SKM-1 (cell line): ENCODE data around the gene BID.

ENCODE experiments used
- DNase-seq: peaks from one replicate; lab custom pipeline; 2025; ENCODE audit not compliant: unreplicated experiment; lab: John Stamatoyannopoulos, UW

The BID gene

DNA sequence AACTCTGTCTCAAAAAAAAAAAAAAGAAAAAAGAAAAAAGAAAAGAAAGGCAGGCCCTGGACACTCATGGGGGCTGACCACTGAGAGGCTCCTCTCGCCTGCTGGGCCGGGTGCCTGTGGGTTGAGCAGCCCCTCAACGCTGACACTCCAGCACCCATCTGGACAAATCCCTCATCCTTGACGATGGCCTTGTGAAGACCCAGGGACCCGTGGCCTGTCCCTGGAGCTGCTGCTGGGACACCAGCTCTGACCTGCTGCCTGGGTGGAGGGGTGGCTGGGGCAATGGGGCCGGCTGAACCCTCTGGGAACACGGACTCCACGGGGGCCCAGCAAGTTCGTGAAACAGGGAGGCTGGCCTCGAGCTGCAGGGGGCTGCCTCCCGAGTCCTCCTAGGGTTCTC is 10.5 kb upstream of the BID start:
- no peak for DNase-seq

DNA sequence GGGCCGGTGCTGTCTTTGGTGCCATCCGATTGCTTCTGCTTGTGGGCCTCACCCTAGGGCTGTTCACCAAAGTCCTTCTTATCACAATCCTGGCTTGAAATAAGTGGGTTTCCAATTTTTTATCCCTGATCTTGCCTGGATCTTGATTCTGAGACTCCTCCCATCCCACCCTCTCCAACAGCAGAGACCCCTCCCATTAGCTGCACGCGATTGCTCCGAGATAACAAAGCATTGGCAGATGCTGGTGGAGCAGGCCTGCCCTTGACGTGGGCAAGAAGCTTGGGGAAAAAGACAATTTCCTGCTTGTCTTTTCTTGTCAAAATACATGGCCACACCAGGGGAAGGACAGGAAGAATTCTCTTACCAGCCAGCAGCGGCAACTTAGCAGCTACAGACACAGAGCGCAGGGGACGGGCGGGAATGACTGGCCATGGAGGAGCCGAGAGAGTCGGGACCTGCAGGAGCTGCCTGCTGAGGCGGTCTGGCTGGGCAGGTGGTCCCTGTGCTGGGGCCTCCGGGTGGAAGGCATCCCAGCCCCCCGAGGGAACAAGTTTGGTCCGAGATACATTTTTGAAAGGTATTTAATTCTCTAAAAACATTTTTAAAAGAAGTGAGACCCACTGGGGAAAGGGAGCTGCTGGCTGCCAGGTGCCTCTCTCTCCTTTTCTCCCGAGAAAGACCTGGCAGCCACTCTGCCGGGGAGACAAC is 9.7 kb upstream of the BID start:
- DNase-seq: no peak

DNA sequence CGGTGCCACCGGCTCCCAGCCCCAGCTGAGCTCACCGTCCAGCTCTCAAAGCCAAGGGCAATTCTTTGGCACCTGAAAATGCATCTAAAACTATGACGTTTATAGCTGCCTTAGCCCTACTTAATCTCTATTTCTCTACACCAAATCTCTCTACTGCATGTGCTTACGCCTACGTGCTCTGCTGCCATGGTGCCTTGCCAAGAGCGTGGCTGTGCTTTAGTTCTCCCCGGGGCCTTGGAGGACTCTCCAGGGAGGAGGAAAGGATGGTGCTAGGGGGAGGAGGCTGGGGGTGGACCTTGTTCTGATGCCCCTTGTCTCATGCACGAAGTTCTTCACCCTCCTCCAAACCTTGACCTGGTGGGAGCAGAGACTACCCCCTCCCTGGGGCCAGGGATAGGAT is 9.0 kb upstream of the BID start:
- no peak for DNase-seq

DNA sequence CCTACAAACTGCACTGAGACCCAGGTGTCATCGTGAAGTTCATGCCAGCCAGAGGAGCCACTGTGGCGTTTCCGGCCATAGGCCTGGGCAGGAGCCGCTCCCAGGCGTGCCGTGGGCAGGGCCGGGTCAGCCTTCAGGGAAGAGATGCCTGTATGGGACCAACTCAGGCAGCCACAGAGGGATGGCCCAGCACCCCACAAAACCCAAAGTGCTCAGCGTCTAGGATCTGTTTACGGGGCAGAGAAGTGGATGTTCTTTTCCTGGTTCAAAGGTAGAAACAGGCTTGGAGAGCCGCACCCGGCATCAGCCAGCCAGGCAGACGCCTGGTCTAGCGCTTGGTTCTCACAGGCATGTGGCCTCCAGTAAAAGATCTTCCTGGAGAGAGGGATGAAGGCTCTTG is 8.4 kb upstream of the BID start:
- no peak for DNase-seq

DNA sequence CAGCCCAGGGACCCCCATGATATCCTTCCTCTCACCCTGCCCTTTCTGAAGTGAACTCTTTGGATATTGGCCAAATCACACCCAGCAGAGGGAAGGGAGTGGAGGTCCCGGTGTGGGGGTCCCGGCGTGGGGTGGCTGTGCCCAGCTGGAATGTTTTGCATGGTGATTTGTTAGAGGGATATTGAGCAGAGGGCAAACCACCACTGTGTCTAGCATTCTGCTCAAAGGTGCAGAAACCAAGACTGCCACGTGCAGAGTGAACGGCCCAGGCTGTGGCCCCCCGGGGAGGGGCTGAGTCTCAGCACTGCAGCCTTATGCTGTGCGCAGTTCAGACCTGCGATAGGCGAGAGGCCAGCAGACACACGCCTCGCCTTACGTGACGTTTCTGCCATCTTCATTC is 7.9 kb upstream of the BID start:
- DNase-seq: no peak

DNA sequence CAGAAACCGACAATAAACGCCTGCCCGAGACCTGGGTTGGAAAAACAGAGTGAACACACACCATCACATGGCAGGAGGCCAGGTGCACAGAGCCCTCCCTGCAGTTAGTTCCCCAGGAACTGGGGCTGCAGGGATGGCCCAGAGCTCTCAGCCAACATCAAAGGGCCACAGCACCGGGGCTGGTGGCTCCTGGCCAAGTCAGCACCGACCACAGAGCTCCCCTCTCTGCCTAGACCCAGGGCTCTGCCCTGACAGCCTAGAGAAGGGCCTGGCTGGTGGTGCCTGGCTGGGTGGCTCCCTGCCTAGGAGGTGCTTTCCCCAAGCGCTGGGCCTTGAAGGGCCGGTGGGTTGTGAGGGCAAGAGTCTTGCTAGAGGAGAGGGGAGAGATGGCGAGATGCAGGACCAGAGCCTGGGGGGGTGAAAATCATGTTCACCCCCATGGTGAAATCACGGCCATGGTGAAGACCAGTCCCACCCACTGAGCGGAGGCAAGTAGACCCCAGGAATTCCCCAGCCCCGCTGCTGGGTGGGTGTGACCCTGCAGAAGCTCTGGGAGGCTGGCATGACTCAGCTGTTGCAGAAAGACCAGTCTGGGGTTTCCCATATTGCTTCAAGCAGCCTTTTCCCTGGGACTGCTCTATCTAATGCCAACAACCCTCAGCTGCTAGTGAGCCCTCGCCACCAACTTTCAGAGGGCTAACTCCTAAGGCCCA is 7.2 kb upstream of the BID start:
- DNase-seq: no peak

DNA sequence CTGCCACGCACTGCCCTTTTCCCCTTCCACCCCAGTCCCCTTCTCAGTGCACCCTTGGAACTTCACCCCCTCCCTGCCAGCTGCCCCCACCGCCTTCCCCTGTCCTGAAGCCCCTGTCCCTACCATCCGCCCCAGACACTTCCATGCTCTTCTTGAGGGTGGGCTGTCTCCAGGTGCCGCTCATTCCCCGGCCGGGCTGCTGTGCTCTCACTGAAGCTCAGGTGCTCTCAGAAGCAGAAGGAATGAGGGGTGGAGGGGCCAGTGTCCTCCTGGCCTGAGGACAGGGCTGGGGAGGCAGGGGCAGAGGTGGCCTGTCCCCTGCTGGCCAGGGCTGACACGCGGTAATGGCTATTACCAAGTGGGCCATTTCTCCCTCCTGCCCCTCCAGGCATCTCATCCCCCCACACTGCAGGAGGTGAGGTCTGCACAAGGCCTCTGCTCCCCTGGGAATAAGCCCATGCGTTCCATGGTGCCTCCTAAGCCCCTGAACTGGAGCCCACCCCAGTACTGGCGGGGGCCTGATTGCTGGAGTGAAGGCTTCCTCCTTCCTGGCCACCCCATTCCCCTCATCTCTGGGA is 6.6 kb upstream of the BID start:
- no peak for DNase-seq

DNA sequence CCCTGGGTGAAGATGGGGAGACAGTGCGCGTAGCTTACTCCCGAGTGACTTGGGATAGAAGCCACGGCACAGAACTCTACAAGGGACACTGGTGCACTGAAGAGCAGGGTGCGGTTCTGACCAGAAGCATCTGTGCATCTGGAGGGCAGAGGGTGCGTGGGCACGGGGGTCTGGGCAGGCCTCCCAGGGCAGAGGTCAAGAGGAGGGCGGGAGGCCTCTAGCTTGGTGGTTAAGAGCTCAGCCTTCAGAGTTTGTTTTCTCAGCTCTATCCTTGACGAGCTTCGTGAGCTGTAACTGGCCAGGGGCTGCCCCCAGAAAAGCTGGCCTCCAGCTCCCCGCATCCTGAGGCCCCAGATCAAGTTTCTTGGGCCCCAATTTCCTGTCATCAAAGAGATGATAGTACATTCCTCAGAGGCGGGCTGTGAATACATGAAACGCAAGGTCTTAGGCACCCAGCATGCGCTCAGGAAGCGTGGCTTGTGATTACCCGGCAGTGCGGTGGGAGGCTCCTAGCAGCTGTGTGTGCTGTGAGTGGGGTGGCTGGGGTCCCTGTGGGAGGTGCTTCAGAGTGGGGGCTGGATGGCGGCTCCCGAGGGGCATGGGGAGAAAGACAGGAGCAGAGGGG is 6.0 kb upstream of the BID start:
- DNase-seq: no peak

DNA sequence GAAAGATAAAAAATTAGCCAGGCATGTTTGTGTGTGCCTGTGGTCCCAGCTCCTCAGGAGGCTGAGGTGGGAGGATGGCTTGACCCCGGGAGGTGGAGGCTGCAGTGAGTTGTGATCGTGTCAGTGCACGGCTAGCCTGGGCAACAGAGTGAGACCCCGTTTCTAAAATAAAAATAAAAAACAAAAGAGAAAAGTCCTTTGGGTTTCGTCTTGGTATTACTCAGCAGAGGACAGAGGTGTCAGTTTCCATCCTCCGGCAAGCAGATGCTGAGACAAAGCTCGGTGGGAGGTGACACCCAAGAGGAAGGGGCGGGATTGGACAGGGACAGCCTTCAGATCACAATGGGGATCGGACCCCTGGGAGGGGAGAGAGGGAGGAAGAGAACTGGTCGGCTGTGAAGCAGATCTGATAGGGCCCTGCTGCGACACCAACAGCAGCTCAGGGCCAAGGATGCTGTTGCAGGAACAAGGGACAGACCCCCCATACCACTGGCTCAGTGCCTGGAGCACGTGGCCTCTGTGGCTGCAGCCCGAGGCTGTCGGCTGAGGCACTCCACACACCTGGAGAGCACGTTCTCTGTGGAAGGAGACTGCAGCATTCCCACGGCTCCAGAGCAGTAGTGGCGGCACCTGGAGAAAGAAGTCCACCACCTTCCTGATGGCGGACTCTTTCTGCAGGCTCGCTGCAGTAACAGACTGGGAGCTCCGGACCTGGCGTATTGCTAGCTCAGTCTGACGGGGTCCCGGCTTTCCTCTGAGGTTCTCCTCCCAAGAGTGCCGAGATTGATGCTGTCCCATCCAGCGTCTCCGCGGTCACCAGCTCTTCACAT is 5.2 kb upstream of the BID start:
- DNase-seq: no peak

DNA sequence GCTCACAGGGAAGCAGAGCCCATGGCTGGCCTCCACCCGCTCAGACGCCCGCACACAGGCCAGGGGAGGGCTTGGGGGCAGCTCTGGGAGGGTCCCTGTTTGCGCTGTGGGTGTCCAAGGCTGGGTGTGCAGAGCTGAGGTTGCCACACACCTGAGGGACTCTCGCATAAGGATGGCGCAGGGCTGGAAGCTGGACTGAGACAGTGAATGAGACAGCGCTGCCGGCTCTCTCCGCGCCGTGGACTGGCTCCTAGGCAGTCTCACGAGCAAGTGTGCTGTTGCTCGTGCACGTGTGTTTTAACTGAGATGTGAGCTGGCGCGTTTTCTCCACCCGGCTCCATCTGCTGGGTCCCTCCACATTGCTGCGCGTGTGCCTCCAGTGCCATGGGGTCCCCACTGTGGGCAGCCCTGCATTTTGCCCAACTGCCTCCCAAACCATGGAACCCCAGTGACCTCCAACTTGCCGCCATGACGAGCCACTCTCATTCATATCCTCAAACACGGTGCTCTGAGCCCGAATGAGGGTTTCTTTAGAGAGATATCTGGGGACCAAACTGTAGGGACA is 4.2 kb upstream of the BID start:
- DNase-seq: no peak

DNA sequence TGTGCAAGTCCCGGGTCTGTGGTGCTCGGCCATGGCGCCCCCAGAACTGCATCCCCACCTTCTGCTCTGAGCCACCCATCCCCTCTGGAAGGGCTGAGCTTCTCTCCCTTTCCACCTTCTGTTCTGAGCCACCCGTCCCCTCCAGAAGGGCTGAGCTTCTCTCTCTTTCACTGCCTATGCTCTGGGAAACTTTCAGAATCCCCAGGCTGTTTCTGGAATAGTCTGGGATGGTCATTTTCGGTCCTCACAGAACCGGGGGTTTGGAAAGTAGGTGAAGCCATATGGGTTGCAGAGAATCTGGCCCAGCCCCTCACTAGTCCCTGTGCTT is 3.4 kb upstream of the BID start:
- DNase-seq: no peak

DNA sequence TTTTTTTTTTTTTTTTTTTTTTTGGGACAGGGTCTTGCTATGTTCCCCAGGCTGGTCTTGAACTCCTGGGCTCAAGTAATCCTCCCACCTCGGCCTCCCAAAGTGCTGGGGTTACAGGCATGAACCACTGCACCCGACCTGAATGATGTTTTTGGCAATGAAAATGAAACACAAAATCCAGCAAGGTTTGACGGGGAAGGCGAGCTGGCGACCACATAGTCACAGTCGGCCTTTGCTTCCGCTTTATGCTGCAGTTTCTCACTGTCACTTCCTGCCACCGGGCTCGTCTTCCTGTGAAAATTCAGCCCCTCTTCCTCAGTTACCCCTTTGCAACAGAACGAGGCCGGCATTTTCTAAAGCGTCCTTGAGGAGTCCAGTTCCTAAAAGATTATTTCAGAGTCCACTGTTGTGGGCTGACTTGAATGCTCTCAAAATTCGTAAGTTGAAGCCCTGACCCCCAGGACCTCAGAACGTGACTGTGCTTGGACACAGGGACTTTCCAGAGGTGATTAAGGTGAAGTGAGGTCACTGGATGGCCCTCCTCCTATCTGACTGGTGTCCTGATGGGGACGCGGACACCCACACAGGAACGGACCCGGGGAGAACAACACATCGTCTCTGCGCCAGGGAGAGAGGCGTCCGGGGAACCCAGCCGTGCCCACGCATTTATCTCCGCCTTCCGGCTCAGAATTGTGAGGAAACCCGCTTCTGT is 2.9 kb upstream of the BID start:
- peak; percentile 71 for DNase-seq

DNA sequence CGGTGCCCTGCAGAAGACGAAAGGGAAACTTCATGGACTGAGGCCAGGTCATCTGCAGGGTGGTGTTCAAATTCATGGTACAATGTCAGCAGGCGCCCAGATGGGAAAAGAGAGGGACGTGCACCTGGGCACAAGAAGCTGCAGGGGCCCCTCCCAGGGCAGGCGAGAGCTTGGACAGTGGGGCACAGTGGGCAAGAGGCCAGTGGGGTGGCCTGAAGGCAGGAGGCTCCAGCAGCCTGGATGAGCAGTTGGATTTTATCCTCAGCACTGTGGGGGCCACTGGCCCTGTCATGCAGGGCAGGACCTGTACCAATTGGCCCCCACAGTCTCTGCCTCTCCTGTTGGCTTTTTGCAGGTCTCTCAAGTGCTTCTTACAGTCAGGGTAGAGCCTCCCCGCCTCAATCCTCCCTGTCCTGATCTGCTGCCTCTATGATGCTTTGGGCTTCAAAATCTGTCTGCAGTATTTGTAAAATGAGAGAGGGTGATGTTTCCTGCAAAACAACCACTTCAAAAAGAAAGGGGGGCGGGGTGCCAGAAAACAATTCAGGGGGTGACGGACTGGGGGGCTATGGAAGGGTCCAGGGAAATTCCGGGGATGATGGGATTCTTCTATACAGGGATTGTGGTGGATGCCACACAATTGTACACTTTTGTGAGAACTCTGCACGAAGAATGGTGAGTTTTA is 1.7 kb upstream of the BID start:
- no peak for DNase-seq

DNA sequence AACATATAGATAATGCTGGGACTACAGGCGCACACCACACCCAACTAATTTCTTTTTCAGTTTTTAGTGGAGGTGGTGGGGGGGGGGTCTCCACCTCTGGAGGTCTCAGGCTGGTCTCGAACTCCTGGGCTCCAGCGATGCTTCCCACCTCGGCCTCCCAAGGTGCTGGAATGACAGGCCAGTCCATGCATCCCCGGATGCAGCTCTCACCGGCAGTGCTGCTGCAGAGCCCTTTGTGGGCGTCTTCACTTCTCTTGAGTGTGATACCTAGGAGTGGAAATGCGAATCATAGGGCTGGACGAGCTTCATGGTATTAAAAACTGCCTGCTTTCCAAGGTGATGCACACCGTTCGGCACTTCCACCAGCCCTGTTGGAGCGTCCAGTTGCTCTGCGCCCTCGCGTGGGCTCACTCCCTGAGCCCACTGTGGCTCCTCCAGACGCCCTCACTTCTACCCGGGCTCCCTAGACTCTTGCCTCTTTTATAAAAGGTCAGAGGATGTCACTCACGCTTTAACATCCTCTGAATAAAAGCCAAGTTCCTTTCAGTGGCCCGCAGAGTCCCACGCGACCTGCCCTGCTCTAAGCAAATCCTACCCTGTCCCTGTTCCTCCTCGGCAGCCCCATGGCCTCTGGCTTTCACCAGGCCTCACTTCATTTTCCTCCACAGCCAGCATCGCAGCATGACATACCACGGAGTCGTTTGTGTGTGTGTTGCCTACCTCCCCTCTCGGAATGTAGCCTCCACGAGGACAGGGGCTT is 837 bp upstream of the BID start:
- DNase-seq: no peak

DNA sequence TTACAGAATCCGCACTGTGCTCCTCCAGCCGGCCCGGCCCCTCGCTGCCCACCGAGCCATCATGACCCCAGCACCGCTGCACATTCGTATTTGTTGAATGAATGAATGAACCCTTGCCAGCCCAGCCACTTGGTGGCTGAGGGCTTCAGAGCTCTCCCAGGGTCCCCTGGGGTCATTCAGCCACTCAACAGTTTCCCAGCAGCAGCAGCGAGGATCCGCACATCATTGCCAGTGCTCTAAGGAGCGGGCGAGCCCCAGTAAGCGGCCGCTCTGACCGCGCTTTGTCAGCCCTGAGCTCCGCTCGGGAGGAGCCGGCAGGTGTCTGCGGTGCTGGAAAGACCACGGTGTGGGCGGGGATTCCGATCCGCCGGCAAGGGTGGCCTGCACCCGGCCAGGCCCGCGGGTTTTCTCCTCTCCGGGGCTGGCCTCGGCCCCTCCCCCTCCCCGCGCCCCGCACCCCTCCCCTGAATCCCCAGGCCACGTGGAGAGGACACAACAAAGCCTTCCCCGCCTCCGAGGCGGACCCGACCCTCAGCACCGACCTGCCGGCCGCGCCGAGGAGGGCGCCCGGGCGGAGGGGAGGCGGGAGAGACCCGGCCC is 563 bp downstream of the BID start:
- no peak for DNase-seq

DNA sequence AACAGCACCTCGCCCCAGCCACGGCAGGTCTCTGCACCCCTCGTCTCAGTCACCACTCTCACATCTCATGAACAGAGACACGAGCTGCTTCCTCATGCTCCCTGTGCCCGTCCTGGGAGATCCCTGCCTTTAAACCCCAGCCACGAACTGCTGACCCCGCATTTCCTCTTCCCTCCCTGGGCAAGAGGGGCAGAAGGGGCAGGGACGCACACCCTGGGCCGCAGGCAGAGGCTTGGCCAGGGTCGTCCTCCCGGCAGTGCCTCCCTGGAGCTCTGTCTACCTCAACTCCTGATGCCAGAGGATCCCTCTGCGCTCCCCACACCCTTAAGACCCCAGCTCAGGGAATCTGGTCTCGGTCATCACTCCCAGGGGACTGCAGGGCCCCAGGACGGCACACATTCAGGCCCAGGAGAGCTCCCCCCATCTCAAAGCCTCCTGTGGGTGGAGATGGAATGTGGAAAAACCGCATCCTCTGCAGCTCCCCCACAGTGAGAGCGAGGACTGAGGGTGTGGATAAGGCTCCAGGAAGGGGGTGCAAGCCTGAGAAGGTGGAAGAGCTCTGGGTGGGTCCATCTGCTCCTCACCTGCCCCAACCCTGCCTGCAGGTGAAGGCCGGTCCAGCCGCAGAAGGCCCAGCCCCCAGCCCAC is 1.2 kb downstream of the BID start:
- no peak for DNase-seq

DNA sequence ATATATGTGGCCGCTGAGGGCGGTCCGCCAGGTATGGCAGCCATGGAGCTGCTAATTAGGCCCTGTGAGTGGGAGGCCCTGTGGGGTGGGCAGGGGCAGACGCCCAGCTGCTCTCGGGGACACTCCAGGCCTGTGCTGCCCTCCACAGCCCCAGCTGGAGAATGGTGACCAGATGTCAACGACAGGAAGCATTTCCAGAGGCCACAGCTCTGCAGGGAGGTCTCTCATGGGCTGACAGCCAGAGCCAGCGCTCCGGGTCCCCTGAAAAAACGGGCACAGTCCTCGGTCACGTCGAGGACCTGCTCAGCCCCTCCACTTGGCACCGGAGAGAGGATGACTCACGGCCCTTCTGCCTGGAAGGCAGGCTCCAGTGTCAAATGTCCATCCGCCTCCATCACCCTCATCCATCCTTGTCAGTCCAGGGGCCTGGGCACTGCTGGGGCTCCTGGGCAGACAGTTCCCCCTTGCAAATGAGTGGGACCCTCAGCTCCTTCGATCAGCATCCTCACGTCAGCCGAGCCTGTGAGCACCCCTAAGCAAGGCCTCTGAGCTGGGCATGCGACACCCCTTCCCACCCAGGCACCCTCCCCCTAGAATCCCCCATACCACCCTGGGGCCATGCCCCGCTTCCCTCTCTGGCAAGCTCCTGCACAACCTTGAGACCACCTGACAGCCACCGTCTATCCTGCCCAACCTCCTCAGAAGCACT is 1.9 kb downstream of the BID start:
- no peak for DNase-seq
